Embryonic facial prominence (tissue), 1 donor: Measurements from ENCODE around the gene KANK4.

Source experiments
- DNase-seq: peaks from one replicate; pipeline ENCODE4 v3.0.0-alpha.2; 2016; ENCODE audit errors: extremely low spot score

Gene KANK4

DNA sequence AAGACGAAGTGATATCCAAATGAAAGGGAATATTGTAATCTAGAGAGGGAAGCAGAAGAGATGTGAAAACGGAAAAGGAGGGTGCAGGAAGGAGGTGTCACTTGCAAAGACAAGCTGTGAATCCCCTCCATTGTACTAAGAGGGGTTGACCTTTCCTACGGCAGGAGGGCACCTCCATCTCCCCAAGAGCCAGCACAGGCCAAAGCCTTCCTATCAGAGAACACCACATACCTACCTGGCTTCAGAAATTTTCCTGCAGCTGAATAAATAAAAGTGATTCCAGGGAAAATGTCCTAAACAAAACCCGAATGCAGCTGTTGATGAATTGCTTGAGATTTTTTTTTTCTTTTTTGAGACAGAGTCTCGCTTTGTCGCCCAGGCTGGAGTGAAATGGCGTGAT lies 14.3 kb downstream of the KANK4 start:
- no peak for DNase-seq

DNA sequence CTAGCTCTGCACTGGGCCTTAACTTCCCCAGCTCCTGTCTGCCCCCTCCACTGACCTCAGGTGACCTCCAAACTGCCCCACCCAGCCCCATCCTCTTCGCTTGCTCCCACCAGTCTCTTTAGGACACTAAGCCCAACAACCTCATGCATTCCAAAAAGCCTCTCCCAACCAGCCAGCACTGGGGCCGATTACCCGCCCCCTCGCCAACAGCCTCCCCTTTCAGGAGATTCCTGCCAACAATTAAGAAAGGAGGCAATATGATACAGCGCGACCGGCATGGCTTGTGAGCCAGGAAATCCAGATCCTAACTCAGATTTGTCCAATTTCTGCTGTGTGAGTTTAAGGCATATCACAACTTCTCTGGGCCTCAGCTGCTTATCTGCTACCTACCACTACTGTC lies 14.7 kb downstream of the KANK4 start:
- no peak for DNase-seq

DNA sequence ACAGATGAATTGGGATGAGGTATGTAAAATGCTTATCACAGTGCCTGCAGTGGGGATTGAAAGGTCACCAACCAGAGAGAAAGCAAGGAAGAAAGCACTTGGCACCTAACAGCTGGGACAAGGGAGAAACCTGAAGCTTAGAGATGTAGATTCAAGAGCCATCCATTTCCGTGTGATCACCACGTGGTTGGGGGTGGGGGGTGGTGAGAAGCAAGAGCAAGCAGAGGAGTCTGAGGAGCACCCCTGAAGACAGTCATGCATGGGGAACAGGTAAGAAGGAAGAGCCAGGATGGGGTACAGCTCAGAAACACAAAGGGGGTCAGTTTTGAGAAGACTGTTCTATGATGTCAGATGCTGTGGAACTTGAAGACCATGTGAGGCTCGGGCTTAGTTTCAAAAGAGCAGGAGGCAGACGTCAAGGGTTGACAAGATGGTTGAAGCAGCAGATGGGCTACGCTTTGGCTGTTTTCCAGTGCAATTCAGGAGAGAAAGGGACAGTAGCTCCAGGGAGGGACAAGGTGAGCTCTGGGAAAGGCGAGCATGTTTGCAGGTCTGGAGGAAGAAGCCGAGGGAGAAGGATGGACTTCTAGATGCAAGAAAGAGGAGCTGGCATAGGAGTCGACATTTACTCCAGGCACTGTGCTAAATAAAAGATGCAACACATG lies 17.4 kb downstream of the KANK4 start:
- DNase-seq, result no peak

DNA sequence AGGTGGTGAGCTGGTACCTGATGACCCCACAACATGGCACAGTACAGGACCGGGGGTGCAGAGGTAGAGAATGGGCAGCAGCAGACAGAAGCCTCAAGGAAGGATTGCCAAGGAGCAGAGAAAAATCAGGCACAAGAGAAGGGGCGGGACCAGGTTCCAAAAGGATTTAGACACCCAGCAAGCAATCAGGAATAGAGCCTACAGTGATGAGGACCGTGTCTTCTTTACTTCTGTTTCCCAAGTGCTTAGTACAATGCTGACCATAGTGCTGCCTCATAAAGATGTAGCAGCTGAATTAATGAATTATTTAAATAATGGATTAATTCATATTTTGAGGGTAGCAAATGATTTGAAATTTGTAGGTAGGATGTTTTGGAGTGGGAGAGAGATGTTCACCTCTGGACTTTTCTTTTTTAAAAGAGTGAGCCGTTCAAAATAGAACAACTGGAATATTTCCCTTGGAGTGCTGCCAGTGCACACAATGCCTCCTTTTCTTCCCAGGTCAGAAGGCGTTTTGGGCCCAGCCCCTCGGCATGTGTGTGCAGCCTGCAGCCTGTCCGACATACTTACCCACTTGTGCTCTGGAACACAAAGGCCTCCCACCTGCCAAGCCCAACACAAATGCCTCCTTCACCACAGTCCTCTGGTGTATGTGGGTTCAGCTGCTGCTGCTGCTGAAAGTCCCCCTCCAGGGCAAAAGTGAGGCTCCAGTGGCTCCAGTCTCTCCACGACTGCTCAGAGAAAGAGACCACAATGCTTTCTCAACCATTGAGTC lies 19.6 kb downstream of the KANK4 start:
- no peak for DNase-seq

DNA sequence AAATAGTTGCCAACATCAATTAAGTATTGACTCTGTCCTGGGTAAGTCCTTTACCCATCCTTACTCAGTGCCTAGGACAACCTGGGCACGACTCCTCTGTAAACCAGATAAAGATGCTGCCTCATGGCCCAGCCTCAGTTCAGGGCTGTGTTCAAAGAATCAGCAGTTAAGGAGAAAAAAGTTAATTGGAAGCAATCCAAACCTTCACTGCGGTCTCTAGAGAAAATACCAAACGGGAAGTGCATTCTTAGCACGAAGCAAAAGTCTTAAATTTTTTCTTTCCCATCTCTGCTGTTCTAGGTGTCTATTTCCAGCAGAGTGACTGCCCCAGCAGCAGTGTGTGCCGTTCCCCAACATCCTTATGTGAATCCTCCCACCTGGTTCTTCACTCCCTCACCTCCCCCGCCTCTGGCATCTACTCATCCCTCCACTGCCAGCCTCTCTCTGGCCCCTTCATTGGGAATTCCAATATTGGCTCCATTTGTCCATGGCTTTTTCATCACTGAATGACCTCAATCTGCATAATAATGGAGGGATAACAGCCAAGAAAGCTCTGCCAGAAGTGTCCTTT lies 23.2 kb downstream of the KANK4 start:
- DNase-seq, result no peak

DNA sequence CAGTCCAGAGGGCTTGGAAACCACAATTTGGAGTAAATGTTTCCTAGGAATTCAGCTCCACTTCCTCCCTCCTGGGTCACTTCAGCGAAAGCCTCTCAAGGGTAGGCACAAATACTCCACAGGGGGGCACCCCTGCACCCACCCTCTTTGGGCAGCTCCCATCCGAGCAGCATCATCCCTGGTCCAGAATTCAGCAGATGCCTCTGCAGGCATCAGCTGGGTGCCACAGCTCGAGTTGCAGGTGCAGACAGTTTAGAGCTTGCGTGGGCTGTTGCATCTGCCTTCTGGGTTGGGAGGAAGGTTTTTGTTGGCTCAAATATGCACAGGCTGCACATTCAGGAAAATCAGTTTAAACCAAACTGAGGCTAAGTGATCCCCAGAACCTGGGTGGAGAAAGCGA lies 25.0 kb downstream of the KANK4 start:
- DNase-seq, result no peak

DNA sequence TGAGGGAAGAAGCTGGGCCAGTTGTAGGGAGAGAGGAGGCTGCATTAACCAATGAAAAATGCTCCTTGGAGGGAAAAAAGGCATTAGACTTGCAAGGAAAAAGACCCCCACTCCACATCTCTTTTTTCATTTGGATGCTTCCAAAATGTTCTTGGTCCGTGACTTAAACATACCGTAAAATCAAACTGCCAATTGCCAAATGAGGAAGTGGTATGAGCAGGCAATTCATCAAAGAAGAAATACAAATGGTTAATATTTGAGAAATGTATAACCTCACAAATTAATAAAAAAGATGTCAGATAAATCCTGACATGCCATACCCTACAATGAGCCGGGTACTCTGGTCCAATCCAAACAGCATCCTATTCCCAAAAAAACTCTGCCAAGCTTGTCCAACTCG lies 30.6 kb downstream of the KANK4 start:
- no peak for DNase-seq

DNA sequence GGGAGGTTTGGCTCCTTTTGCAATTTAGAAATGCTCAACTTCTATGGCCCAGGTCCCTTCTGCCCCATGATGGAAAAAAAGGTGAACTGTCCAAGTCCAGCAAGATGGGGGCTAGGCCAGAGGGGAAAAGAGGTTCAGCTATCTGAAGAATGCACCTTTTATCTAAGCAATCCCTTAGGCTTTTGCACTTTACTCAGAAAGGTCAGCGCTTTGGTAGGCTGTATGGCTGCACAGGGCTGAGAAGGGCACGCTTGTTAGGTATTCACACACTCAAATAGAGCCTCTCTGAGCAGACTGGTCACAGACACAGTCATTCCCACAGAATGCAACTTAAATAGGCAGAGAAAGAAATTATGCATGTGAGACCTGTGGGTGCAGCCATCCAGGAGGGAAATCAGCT lies 31.0 kb downstream of the KANK4 start:
- no peak for DNase-seq

DNA sequence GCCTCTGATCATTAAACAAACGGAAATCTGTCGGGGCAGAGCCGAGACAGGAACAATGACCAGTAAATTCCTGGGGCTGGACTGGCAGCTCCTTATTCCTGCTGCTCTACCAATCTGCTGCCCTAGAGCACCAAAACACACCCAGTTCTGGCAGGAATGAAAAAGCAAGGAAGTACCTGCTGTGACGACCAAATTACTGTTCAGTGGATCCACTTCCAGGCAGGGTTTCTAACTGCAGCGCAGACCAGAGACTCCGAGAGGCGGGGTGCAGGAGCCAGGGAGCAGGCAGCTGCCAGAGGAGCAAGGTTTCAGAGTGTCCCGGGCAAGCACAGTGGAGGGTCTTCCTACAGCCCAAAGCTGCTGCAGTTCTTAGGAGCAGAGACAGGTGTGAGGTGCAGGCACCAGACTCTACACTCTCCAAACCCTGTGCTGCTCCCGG lies 32.4 kb downstream of the KANK4 start:
- DNase-seq, result no peak

DNA sequence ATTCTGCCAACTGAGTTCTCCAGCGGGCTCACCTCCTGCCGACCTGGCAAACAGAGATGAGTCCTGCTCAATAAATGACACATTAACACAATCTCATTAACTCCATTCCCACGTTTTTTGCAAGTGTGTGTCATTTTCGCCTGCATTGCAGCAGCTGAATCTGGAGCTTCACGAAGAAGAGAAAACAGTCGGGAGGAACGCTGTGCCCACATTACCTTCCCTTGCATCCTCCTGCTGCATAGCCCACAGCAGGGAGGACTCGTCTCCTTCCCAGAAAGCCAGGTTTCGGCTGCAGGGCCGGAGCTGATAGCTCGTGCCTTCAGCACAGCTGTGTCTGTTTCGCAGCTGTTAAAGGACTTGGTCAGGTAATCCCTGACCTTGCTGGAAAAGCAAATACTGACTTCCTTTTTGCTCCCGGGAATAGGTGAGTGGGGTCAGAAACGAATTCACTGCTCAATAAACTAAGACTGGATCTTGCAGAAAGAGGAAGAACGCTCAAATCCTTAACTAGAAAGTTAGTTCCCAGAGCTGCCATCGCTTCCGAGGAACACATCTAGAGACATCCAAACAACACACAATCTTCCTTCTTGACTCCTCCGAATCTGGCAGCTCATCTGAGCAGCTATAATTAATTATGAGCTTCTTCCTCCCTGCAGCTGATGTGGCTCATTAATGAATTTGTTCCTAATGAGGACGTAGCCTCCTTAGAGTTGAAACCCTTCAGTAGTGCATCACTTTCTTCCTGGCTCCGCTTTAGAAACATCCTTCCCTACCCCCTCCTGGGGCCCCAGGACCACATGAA lies 33.0 kb downstream of the KANK4 start:
- no peak for DNase-seq

DNA sequence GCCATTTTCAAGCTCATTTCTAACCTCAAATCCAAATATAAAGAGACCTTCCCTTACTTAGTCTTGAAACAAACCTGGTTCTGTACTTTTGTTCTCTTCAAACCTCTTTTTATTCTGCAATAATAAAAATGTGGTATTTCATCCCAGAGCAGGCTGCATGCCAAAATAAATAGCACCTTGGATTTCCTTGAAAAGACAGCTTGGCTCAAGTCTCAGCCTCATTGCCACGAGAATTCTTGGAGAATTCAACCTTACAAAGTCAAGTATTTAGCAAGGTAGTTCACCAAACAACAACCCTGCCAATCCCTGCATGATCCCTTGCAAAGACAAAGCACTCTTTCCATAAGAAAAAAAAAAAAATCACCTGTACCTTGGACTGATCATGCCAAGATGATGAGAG lies 33.8 kb downstream of the KANK4 start:
- DNase-seq, result no peak

DNA sequence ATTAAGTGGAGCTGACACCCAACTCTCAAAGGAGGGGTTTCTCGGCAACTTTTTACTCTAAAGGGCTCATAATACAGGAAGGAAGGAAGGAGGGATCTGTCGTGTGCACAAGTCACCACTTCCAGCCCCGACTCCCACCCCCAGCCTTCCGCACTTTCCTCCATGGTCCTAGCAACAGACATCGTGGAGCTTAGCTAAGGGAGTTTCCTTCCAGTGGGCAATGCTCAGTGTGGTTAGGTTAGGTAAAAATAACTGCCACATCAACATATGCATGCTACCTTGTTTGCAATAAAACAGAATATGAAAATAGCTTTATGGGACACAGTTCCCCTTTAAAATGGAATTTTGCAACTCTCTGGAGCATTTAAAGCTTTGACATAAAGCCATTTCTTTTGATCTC lies 35.2 kb downstream of the KANK4 start:
- no peak for DNase-seq

DNA sequence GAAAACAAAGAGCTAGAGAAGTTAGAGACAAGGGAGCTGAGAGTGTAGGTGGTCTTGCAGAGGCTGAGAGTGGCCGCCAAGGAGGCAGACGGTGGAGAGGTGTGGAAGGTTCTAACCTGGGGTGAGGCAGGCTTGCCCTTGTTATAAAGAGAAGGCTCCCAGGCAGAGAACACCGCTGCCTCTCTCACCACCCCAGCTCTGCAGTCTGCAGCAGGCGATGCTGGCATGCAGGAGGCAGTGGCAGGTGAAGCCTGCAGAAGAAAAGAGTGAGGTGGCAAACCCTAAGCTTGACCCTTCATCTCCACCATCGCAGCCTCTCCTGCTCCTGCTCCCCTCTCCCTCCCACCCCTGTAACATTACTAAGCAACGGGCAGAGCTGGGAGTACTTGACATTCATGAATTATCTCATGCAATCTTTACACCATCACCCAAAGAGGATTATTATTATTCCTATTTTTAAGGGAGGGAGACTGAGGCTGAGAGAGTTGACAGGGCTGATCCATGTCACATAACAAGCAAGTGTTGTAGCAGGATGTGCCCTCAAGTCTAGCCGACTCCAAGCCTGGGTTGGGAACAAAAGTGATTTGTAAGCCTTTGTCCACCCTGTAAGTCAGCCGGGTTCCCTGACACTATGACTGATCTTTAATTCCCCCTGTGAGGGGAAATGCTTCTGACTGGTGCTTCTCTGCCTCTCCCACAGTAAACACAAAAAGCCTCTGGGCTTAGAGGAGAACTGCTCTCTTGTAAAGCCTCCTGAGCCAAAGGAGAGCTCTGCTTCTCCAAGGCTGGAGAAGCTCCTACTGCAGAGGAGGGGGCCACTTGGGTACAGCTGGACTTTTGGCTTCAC lies 36.1 kb downstream of the KANK4 start:
- DNase-seq, result no peak

DNA sequence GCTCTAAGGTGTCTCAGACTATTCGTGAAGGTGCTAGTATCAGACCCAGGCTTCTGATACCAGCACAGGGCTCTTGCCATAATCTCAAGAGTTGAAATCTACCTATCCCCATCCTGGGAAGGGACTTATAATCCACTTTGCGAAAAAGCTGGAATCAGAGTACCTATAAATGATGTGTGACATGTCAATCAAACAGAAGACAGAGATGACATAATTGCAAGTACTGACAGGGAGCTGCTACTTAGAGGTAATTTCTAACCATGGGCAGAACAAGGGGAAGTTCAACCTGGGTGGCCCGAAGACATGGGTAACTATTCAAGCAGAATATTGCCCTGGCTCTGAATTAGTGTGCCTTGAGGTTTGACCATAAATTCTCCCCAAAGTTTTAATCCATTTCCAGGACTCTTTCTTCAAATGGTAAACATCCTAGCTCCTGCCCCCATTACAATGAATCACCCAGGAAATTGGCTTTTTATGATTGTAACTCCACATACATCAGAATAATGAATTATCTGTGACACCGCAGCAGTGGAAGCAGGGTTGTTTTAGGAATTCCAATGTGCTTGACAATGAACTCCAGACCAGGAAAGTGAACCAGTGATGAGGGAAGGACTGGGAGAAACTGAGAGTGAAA lies 37.2 kb downstream of the KANK4 start:
- DNase-seq, result no peak

DNA sequence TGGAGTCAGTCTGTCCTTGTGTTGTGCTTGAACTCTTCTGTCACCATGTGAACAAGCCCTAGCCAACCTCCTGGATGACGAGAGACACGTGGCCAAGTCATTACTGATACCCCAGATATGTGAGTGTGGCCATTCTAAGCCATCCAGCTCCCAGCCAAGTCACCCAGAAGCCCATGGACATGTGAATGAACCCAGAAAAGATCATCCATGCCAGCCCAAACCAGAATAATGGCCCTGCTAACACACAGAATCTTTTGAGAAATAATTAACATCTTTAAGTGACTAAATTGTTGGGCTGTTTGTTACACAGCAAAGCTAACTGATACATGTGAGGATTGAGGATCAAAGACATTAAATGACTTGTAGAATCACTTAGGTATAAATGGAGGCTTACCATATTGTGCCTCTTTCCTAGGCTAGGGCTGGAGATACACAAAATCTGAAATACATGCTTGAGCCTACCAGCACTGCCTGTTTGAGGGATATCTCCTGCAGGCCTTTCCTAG lies 38.2 kb downstream of the KANK4 start:
- no peak for DNase-seq

DNA sequence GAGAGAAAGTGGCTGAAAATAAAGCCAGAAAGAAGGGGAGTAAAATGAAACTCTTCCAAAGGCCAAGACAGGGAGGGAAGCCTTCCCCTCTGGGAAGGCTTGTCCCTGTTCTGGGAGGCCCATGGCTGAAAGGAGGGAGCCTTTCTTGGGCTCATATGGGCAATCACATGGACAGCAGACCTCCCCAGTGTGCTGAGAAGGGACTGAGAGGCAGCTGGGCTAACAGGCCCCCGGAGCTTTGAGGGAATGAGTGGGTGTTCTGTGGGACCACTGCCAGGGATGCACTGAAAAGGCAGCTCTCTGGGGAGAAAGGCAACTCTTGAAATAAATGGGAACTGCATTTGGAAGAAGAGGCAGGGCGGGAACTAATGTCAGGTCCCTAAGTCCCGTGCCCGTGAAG lies 39.1 kb downstream of the KANK4 start:
- no peak for DNase-seq

DNA sequence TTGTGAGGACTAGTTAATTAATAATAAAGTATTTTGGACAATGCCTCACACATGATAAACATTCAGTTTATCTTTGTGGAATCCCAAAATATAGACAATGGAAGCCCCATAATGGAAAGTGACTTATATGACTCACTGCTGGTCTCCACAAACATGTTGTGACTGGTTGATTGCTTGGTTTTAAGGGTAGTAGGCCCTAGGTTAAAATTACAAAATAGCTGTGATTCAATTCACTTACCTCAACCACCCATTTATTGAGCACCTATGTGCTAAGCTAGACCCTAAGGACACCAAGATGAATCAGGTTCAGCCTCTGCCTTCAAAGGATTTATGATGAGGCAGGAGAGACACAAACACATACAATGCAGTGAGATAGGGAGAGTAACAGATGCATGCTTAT lies 42.4 kb downstream of the KANK4 start:
- DNase-seq, result no peak

DNA sequence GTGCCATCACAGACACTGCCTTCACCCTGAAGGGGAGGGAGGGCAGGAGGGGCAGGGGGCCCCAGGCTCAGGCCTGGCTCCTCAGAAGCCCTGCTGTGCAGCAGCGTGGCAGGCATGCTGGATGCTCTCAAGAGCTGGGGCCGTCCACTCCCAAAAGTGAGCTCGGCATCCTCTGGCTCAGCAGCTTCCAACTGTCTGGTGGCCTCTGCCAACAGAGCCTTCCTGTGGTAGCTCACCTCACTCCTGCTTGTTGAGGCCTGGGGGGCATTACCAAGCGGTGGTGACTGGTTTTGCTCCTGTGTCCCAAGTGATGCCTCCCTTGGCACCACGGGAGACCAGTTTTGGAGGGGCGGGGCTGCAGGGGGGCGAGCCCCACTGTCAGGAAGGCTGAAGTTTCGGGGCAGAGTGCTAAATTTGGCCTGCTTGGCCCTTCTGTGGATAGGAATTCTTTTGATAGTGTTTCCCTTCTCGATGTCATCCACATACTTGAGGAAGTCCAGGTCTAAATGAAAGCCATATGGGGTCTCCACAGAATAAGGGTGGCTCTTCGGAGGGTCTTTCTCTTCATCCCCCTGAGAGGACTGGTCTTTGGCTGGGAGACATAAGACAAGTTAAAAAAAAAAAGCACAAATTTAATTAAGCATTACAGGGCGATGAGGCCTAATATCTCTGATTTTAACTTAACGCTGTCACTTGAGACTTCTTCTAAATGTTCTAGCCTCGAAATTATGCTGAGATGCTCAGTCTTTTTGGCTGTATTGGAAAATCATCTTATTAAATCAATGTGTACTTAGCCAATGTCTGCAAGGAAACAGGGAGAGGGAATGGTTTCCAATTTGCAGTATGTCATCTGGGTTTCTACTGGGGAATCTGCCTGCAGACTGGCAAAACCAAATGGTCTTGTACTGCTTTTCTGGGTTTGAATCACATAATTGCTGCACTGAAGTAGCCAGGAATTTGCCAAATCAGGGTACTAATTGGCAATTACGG lies 44.4 kb downstream of the KANK4 start:
- DNase-seq, result no peak

DNA sequence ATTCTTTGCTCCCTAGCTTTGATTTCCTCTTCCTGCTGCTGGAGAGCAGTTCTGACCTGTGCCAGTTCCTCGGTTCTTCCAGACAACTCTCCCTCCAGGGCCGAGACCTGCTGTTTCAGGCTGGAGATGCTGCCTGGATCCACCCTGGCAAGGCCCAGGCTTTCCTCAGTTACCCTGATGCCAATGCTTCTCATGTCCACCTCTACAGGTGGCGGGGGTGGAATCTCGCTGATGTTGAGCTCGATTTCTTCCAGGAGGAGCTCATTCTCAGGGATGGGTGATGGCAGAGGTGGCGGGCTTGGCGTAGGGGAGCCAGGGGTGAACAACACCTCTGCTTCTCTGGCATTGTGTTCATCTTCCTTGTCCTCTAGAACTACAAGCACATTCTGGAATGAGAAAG lies 45.3 kb downstream of the KANK4 start:
- DNase-seq, result no peak
